ENCODE measurements around the gene LTC4S.
"Not testable (repeated sequence)": the region's sequence is repeated elsewhere in the genome, so short reads cannot be mapped to it uniquely, and the experiment has no call there.

LTC4S gene

GRCh38 chr5:179827680-179828079 is 33.9 kb downstream of the LTC4S start:
- DNase-seq = no peak

GRCh38 chr5:179828756-179829421 is 35.1 kb downstream of the LTC4S start:
- no peak for DNase-seq

- no peak for DNase-seq
Observed at GRCh38 chr5:179829732-179830435, 36.1 kb downstream of the LTC4S start.

GRCh38 chr5:179830818-179831468 is 37.2 kb downstream of the LTC4S start:
- DNase-seq = no peak

- no peak for DNase-seq
Observed at GRCh38 chr5:179832039-179832745, 38.4 kb downstream of the LTC4S start.

- DNase-seq = no peak
Observed at GRCh38 chr5:179833056-179833708, 39.4 kb downstream of the LTC4S start.

GRCh38 chr5:179833709-179834070 is 39.9 kb downstream of the LTC4S start:
- DNase-seq = no peak

- no peak for DNase-seq
Observed at GRCh38 chr5:179834120-179834519, 40.3 kb downstream of the LTC4S start.

- DNase-seq = not testable (repeated sequence)
Observed at GRCh38 chr5:179834871-179835270, 41.1 kb downstream of the LTC4S start.

- DNase-seq = no peak
Observed at GRCh38 chr5:179836225-179837019, 42.6 kb downstream of the LTC4S start.

GRCh38 chr5:179837076-179838011 is 43.6 kb downstream of the LTC4S start:
- no peak for DNase-seq

GRCh38 chr5:179839328-179840256 is 45.8 kb downstream of the LTC4S start:
- no peak for DNase-seq

GRCh38 chr5:179840321-179840720 is 46.5 kb downstream of the LTC4S start:
- DNase-seq = no peak

- no peak for DNase-seq
Observed at GRCh38 chr5:179840766-179841165, 47.0 kb downstream of the LTC4S start.

- no peak for DNase-seq
Observed at GRCh38 chr5:179841621-179842020, 47.8 kb downstream of the LTC4S start.
